ENCODE measurements around the gene NGEF.

NGEF gene

DNA sequence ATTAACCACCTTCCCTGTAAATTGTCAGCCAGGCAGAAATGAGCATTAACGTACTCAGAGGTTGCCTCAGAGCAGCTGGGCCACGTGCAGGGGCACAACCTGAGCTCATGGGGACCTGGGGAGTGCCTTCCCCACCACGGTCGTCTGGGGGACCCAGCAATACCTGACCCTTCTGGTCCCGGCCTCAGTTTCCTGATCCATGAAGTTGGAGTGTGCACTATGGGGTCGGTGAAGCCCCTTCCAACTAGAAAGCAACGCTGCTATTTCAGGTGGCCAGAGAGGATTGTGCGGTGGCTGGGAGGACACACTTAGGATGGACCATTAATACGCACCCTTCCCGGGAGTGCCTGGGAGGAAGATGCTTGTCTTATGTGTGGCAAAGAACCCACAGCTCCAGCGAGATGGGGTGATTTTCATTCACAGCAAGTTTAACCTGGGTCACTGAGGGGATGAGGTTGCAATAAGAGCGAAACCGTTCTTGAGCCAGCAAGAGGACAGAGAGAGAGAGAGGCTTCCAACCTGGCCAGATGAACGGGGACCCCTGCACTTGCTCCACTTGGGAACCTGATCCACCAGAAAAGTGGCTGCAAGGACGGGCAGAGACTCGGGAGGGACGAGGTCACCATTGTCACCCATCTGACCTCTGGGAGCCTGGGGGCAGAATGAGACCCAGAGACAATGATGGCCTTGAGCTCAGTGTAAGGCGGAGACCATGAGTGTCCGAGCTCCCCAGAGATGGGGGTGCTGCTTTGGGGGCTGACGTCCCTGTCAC is 36.2 kb downstream of the NGEF start:
- Histone ChIP-seq H3K27me3 (ENCODE audit: insufficient read depth, poor library complexity, severe bottlenecking) (no peaks in the 10 kb centered on the region), H3K4me3 (replicated peaks; ENCODE audit: insufficient read depth, low read length) (no peak overlapping the region), H3K27ac (replicated peaks) (no peak overlapping the region)
- no peak for TF ChIP-seq GABPA (IDR thresholded peaks at IDR 0.05; ENCODE audit: low read depth)
- no peak for DNase-seq (ENCODE audit: low read depth in 1 of 2, low spot score in 1 of 2)

DNA sequence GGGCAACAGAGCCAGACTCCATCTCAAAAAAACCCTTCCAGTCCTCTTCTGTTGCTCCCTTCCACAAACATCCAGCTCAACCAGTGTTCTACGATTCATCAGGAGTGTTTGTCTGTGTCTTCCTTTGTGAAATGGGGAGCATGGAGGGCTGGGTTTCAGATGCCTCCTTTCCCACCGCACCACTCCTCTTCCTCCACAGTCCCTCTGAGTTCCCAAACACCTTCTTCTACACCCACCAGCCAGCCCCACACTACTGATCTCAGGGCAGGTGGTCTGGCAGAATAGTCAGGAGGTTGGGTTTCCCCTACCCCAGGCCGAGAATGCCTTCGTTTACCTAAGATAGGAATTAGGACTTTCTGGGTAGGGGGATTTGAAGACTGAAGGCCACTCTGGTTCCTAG is 36.9 kb downstream of the NGEF start:
- Histone ChIP-seq H3K27me3 (ENCODE audit: insufficient read depth, poor library complexity, severe bottlenecking) (no peaks in the 10 kb centered on the region), H3K4me3 (replicated peaks; ENCODE audit: insufficient read depth, low read length) (no peak overlapping the region), H3K27ac (replicated peaks) (no peak overlapping the region)
- DNase-seq (ENCODE audit: low read depth in 1 of 2, low spot score in 1 of 2): no peak
- TF ChIP-seq, protein P1, sequence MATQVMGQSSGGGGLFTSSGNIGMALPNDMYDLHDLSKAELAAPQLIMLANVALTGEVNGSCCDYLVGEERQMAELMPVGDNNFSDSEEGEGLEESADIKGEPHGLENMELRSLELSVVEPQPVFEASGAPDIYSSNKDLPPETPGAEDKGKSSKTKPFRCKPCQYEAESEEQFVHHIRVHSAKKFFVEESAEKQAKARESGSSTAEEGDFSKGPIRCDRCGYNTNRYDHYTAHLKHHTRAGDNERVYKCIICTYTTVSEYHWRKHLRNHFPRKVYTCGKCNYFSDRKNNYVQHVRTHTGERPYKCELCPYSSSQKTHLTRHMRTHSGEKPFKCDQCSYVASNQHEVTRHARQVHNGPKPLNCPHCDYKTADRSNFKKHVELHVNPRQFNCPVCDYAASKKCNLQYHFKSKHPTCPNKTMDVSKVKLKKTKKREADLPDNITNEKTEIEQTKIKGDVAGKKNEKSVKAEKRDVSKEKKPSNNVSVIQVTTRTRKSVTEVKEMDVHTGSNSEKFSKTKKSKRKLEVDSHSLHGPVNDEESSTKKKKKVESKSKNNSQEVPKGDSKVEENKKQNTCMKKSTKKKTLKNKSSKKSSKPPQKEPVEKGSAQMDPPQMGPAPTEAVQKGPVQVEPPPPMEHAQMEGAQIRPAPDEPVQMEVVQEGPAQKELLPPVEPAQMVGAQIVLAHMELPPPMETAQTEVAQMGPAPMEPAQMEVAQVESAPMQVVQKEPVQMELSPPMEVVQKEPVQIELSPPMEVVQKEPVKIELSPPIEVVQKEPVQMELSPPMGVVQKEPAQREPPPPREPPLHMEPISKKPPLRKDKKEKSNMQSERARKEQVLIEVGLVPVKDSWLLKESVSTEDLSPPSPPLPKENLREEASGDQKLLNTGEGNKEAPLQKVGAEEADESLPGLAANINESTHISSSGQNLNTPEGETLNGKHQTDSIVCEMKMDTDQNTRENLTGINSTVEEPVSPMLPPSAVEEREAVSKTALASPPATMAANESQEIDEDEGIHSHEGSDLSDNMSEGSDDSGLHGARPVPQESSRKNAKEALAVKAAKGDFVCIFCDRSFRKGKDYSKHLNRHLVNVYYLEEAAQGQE (IDR thresholded peaks at IDR 0.05; ENCODE audit: insufficient replicate concordance, low read depth): no peak
- no peak for TF ChIP-seq SPI1 (IDR thresholded peaks at IDR 0.05; ENCODE audit: borderline replicate concordance, low read depth)
- TF ChIP-seq, protein P2, sequence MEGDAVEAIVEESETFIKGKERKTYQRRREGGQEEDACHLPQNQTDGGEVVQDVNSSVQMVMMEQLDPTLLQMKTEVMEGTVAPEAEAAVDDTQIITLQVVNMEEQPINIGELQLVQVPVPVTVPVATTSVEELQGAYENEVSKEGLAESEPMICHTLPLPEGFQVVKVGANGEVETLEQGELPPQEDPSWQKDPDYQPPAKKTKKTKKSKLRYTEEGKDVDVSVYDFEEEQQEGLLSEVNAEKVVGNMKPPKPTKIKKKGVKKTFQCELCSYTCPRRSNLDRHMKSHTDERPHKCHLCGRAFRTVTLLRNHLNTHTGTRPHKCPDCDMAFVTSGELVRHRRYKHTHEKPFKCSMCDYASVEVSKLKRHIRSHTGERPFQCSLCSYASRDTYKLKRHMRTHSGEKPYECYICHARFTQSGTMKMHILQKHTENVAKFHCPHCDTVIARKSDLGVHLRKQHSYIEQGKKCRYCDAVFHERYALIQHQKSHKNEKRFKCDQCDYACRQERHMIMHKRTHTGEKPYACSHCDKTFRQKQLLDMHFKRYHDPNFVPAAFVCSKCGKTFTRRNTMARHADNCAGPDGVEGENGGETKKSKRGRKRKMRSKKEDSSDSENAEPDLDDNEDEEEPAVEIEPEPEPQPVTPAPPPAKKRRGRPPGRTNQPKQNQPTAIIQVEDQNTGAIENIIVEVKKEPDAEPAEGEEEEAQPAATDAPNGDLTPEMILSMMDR (IDR thresholded peaks at IDR 0.05; ENCODE audit: insufficient read depth, low read length): no peak
- no peak for TF ChIP-seq POLR2AphosphoS5 (IDR thresholded peaks at IDR 0.05; ENCODE audit: low read depth)
- TF ChIP-seq GABPA (IDR thresholded peaks at IDR 0.05; ENCODE audit: low read depth): no peak

DNA sequence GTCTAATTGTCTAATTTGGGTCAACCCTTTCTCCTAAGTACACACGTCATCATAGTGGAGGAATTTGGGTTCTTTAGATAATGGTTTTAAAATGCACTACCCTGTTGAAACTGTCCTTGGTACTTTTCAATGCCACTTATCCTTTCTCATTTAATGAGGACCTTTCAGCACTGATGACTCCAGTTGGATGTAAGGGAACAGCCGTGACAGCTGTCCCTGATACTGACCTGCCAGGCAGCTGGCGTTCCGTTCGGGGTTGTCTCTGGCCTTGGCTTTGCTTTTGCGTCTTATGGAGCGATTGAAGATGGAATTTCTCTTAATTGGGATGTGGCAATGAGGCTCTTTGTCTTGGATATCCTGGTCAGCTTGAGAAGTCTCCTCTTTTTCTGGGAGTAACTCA is 38.7 kb downstream of the NGEF start:
- no peak for DNase-seq (ENCODE audit: low read depth in 1 of 2, low spot score in 1 of 2)
- Histone ChIP-seq H3K4me3 (replicated peaks; ENCODE audit: insufficient read depth, low read length) (no peak overlapping the region), H3K27ac (replicated peaks) (no peak overlapping the region), H3K27me3 (ENCODE audit: insufficient read depth, poor library complexity, severe bottlenecking) (no peaks in the 10 kb centered on the region)
- TF ChIP-seq SPI1 (IDR thresholded peaks at IDR 0.05; ENCODE audit: borderline replicate concordance, low read depth): no peak
- TF ChIP-seq, protein P1 (IDR thresholded peaks at IDR 0.05; ENCODE audit: insufficient replicate concordance, low read depth): no peak
- TF ChIP-seq POLR2AphosphoS5 (IDR thresholded peaks at IDR 0.05; ENCODE audit: low read depth): no peak
- no peak for TF ChIP-seq GABPA (IDR thresholded peaks at IDR 0.05; ENCODE audit: low read depth)
- TF ChIP-seq, protein P2 (IDR thresholded peaks at IDR 0.05; ENCODE audit: insufficient read depth, low read length): no peak

DNA sequence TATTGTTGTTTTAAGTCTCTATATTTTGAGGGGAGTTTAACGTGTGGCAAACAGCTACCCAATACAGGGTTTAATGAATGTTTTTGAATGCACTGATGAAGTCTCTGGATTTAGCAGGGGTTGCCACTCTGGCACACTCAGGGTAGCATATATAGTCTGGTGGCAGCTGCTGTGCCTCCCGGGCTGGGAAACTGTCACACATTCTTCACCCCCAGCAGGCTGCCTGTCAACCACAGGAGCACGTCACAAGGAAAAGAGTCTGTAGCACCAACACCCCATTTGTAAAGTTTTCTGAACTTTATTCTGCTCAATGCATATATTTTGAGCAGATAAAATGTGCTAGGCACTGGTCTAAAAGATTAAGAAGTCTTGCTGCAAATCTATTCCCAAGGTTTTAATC is 39.3 kb downstream of the NGEF start:
- Histone ChIP-seq H3K4me3 (replicated peaks; ENCODE audit: insufficient read depth, low read length) (no peak overlapping the region), H3K27me3 (ENCODE audit: insufficient read depth, poor library complexity, severe bottlenecking) (no peaks in the 10 kb centered on the region), H3K27ac (replicated peaks) (no peak overlapping the region)
- TF ChIP-seq, protein P2 (IDR thresholded peaks at IDR 0.05; ENCODE audit: insufficient read depth, low read length): no peak
- TF ChIP-seq GABPA (IDR thresholded peaks at IDR 0.05; ENCODE audit: low read depth): no peak
- TF ChIP-seq, protein P1 (IDR thresholded peaks at IDR 0.05; ENCODE audit: insufficient replicate concordance, low read depth): no peak
- DNase-seq (ENCODE audit: low read depth in 1 of 2, low spot score in 1 of 2): no peak
